SK-N-SH (cell line): ENCODE results near the gene TCF12. TPM values are rescaled to one million over a fixed set of nuclear protein-coding genes. Genes with fewer than 3 reads are reported as not detected.
"Not testable (repeated sequence)": the region's sequence is repeated elsewhere in the genome, so short reads cannot be mapped to it uniquely, and the experiment has no call there.

Experiments
- CTCF ChIA-PET: fragments of 300-600, 350-600 bp; formaldehyde crosslinking; extraction: SDS; loops from one replicate; lab custom pipeline; 2021; lab: Yijun Ruan, JAX
- POLR2A ChIA-PET: fragments of 350-600 bp; sonication (Branson Sonifier 250); formaldehyde crosslinking; extraction: SDS; loops from one replicate; lab custom pipeline; 2020; ENCODE audit warnings: antibody characterized with exemption, inconsistent platforms; lab: Yijun Ruan, JAX
- DNase-seq: peaks from one replicate; pipeline ENCODE4 v3.0.0; 2012
- H2AFZ ChIP-seq: fragments of 200-600 bp; sonication (generic); 2 replicates; pipeline ENCODE4 v1.8.1; 2016; ENCODE audit warnings: antibody characterized with exemption, mild to moderate bottlenecking, low read depth
- H3F3A ChIP-seq: fragments of 200-600 bp; sonication (generic); replicated peaks from 2 replicates; pipeline ENCODE3; 2016; ENCODE audit warnings: antibody characterized with exemption, mild to moderate bottlenecking; ENCODE audit not compliant: insufficient read depth
- H3K27ac ChIP-seq, 2 experiments: fragments of 200-500 bp in 1 of 2; fragments of 200-600 bp in 1 of 2; sonication (Bioruptor generic) in 1 of 2; sonication (generic), shearing (Covaris generic) in 1 of 2; 2 replicates each; pipeline versions ENCODE4 v1.5.1 to v1.6.1; 2014 to 2016; ENCODE audit warnings: low read depth in 2 of 2, inconsistent platforms in 1 of 2, low read length in 1 of 2, mild to moderate bottlenecking in 1 of 2, mixed read lengths in 1 of 2
- H3K27me3 ChIP-seq: fragments of 200-600 bp; sonication (generic), shearing (Covaris generic); 2 replicates; pipeline ENCODE4 v1.6.1; 2016; ENCODE audit warnings: mixed run types; ENCODE audit not compliant: insufficient read depth
- H3K36me3 ChIP-seq, 2 experiments: fragments of 200-500 bp in 1 of 2; fragments of 200-600 bp in 1 of 2; sonication (Bioruptor generic) in 1 of 2; sonication (generic) in 1 of 2; replicated peaks in 1 of 2; 2 replicates each; pipeline versions ENCODE3 to v1.5.1; 2014 to 2016; ENCODE audit warnings: low read length in 1 of 2, mild to moderate bottlenecking in 1 of 2; ENCODE audit not compliant: insufficient read depth in 2 of 2, control insufficient read depth in 1 of 2
- H3K4me1 ChIP-seq, 2 experiments: fragments of 200-500 bp in 1 of 2; fragments of 200-600 bp in 1 of 2; sonication (Bioruptor generic) in 1 of 2; sonication (generic), shearing (Covaris generic) in 1 of 2; 2 replicates each; pipeline versions ENCODE4 v1.5.1 to v1.6.1; 2014 to 2016; ENCODE audit warnings: low read depth in 1 of 2, low read length in 1 of 2, mixed run types in 1 of 2; ENCODE audit not compliant: insufficient read depth in 2 of 2, control insufficient read depth in 1 of 2
- H3K4me2 ChIP-seq: fragments of 200-600 bp; sonication (generic), shearing (Covaris generic); 2 replicates; pipeline ENCODE4 v1.6.1; 2017; ENCODE audit warnings: mixed run types
- H3K4me3 ChIP-seq, 2 experiments: fragments of 200-500 bp in 1 of 2; fragments of 200-600 bp in 1 of 2; sonication (Bioruptor generic) in 1 of 2; sonication (generic), shearing (Covaris generic) in 1 of 2; 2 replicates each; pipeline versions ENCODE4 v1.5.1 to v1.8.1; 2014 to 2016; ENCODE audit warnings: low read depth in 2 of 2, inconsistent platforms in 1 of 2, low read length in 1 of 2, mild to moderate bottlenecking in 1 of 2, mixed read lengths in 1 of 2, moderate library complexity in 1 of 2
- H3K79me2 ChIP-seq: fragments of 200-600 bp; sonication (generic); 2 replicates; pipeline ENCODE4 v1.8.1; 2017; ENCODE audit warnings: mild to moderate bottlenecking; ENCODE audit not compliant: insufficient read depth
- H3K9ac ChIP-seq: fragments of 200-600 bp; sonication (generic); 2 replicates; pipeline ENCODE4 v1.6.1; 2017; ENCODE audit warnings: mixed run types
- H3K9me2 ChIP-seq: fragments of 200-600 bp; sonication (generic); 2 replicates; pipeline ENCODE4 v1.6.1; 2017; ENCODE audit warnings: mixed run types
- H3K9me3 ChIP-seq: fragments of 200-600 bp; sonication (generic); 2 replicates; pipeline ENCODE4 v1.6.1; 2017; ENCODE audit warnings: mixed run types, mild to moderate bottlenecking, moderate library complexity
- H4K20me1 ChIP-seq: fragments of 200-600 bp; sonication (generic); 2 replicates; pipeline ENCODE4 v1.6.1; 2017; ENCODE audit warnings: mild to moderate bottlenecking, mixed run types; ENCODE audit not compliant: insufficient read depth
- CHD2 ChIP-seq: fragments of 150-350 bp; IDR thresholded peaks from 2 replicates; pipeline ENCODE4 v1.6.1; 2018; ENCODE audit warnings: low read length; ENCODE audit not compliant: partially characterized antibody
- EP300 ChIP-seq, 2 experiments: IDR thresholded peaks; 2 replicates each; pipeline versions ENCODE4 v1.4.0 to v1.6.1; 2012; ENCODE audit warnings: borderline replicate concordance in 1 of 2, low read depth in 1 of 2, low read length in 1 of 2
- EZH2phosphoT487 ChIP-seq: fragments of 200-600 bp; sonication (generic); IDR thresholded peaks from 2 replicates; pipeline ENCODE4 v1.6.1; 2017; ENCODE audit warnings: low read depth, mixed run types, mild to moderate bottlenecking, antibody characterized with exemption, moderate library complexity, borderline replicate concordance
- FOSL2 ChIP-seq: IDR thresholded peaks from 2 replicates; pipeline ENCODE4 v1.4.0; 2012; ENCODE audit warnings: low read depth, mild to moderate bottlenecking, moderate library complexity, borderline replicate concordance
- FOXM1 ChIP-seq: IDR thresholded peaks from 2 replicates; pipeline ENCODE4 v1.4.0; 2012; ENCODE audit warnings: low read depth, mild to moderate bottlenecking
- GATA2 ChIP-seq: sonication (generic); formaldehyde crosslinking; IDR thresholded peaks from 2 replicates; pipeline ENCODE4 v1.5.0; 2020; ENCODE audit warnings: mild to moderate bottlenecking, missing genetic modification reagents
- MEF2A ChIP-seq: IDR thresholded peaks from 2 replicates; pipeline ENCODE4 v1.4.0; 2012; ENCODE audit warnings: low read depth, borderline replicate concordance
- MXI1 ChIP-seq: IDR thresholded peaks from 2 replicates; pipeline ENCODE4 v1.6.1; 2012; ENCODE audit warnings: mild to moderate bottlenecking, low read depth, low read length, improper control_type of control experiment
- NFIC ChIP-seq: IDR thresholded peaks from 2 replicates; pipeline ENCODE4 v1.4.0; 2012; ENCODE audit warnings: borderline replicate concordance
- RCOR1 ChIP-seq: fragments of 150-350 bp; IDR thresholded peaks from 2 replicates; pipeline ENCODE4 v1.6.1; 2017; ENCODE audit warnings: antibody characterized with exemption, low read length
- TCF12 ChIP-seq: IDR thresholded peaks from 2 replicates; pipeline ENCODE4 v1.4.0; 2012
- TEAD4 ChIP-seq: IDR thresholded peaks from 2 replicates; pipeline ENCODE4 v1.4.0; 2012; ENCODE audit warnings: mild to moderate bottlenecking, borderline replicate concordance; ENCODE audit not compliant: insufficient read depth
- WGBS: methylation state at CpG from one replicate; pipeline ENCODE4 v1.1.6; 2017; ENCODE audit warnings: low lambda C conversion rate; 5-methylcytosine and 5-hydroxymethylcytosine counted together
- polyA plus RNA-seq, 3 experiments: library from polyadenylated mRNA; depleted of rRNA; stranded (reverse); fragments of >200 nt; gene quantifications; 2 replicates each; pipeline ENCODE4 v1.2.3, GENCODE V29; 2012
- TF ChIP-seq, protein P1 (sequence below): IDR thresholded peaks from 2 replicates; pipeline ENCODE4 v1.6.1; 2012; ENCODE audit warnings: mild to moderate bottlenecking, low read depth, low read length, moderate library complexity
- TF ChIP-seq, protein P2 (sequence below): IDR thresholded peaks from 2 replicates; pipeline ENCODE4 v1.4.0; 2012; ENCODE audit warnings: low read depth, borderline replicate concordance
- TF ChIP-seq, protein P3 (sequence below): IDR thresholded peaks from 2 replicates; pipeline ENCODE4 v1.4.0; 2012; ENCODE audit warnings: low read depth
- TF ChIP-seq, protein P4 (sequence below): IDR thresholded peaks from 2 replicates; pipeline ENCODE4; 2012
- TF ChIP-seq, protein P5 (sequence below): fragments of 150-350 bp; IDR thresholded peaks from 2 replicates; pipeline ENCODE4 v1.6.1; 2016; ENCODE audit warnings: mild to moderate bottlenecking, low read depth, low read length

The TCF12 gene
- polyA plus RNA-seq, 1 of the 3 experiments (the other 2 are of a cell fraction): 49.6 TPM

DNA sequence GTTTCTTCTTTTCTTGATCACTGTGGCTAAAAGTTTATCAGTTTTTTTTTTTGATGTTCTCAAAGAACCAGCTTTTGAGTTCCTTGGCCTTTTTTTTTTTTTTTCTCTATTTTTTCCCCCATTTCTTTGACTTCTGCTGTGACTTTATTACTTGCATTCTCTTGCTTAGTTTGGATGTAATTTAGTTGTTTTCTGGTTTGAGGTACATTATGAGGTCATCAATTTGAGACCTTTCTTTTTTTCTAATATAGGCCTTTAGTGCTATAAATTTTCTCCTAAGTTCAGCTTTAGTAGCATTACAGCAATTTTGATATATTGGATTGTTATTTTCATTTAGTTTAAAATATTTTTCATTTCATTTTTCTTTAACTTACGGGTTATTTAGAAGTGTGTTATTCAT lies 35.3 kb downstream of the TCF12 start:
- peaks cover 25% of the 10 kb centered on the region; the same call in 1 of the 2 replicates for H3K9me3 ChIP-seq
- H3K9me2 ChIP-seq: no peaks in the 10 kb centered on the region
- H3K27me3 ChIP-seq: no peaks in the 10 kb centered on the region
- H3K4me3 ChIP-seq: no peak overlapping the region
- H3K4me1 ChIP-seq: peaks cover 0 to 3% of the 10 kb centered on the region in 2 experiments; a peak in 2 of 4 replicates
- peaks cover 2 to 50% of the 10 kb centered on the region in 2 experiments for H3K36me3 ChIP-seq
- no peak overlapping the region for H3K4me2 ChIP-seq
- ChIA-PET CTCF (interaction anchor here (1.5 kb wide), 1 partner anchor 10 kb away, joined by 4 read pairs; no protein-coding TSS in a partner anchor), POLR2A (no interaction called here)
- H2AFZ ChIP-seq: no peak overlapping the region
- no peak overlapping the region for H3K27ac ChIP-seq
- TF ChIP-seq, protein P1, sequence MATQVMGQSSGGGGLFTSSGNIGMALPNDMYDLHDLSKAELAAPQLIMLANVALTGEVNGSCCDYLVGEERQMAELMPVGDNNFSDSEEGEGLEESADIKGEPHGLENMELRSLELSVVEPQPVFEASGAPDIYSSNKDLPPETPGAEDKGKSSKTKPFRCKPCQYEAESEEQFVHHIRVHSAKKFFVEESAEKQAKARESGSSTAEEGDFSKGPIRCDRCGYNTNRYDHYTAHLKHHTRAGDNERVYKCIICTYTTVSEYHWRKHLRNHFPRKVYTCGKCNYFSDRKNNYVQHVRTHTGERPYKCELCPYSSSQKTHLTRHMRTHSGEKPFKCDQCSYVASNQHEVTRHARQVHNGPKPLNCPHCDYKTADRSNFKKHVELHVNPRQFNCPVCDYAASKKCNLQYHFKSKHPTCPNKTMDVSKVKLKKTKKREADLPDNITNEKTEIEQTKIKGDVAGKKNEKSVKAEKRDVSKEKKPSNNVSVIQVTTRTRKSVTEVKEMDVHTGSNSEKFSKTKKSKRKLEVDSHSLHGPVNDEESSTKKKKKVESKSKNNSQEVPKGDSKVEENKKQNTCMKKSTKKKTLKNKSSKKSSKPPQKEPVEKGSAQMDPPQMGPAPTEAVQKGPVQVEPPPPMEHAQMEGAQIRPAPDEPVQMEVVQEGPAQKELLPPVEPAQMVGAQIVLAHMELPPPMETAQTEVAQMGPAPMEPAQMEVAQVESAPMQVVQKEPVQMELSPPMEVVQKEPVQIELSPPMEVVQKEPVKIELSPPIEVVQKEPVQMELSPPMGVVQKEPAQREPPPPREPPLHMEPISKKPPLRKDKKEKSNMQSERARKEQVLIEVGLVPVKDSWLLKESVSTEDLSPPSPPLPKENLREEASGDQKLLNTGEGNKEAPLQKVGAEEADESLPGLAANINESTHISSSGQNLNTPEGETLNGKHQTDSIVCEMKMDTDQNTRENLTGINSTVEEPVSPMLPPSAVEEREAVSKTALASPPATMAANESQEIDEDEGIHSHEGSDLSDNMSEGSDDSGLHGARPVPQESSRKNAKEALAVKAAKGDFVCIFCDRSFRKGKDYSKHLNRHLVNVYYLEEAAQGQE: no peak
- TF ChIP-seq, protein P2, sequence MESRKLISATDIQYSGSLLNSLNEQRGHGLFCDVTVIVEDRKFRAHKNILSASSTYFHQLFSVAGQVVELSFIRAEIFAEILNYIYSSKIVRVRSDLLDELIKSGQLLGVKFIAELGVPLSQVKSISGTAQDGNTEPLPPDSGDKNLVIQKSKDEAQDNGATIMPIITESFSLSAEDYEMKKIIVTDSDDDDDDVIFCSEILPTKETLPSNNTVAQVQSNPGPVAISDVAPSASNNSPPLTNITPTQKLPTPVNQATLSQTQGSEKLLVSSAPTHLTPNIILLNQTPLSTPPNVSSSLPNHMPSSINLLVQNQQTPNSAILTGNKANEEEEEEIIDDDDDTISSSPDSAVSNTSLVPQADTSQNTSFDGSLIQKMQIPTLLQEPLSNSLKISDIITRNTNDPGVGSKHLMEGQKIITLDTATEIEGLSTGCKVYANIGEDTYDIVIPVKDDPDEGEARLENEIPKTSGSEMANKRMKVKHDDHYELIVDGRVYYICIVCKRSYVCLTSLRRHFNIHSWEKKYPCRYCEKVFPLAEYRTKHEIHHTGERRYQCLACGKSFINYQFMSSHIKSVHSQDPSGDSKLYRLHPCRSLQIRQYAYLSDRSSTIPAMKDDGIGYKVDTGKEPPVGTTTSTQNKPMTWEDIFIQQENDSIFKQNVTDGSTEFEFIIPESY: no peak
- TF ChIP-seq FOXM1: no peak
- TF ChIP-seq TEAD4: no peak
- no peak for TF ChIP-seq GATA2 (CRISPR knock-in tag)
- TF ChIP-seq TCF12: no peak
- no peak for TF ChIP-seq RCOR1
- no peak for TF ChIP-seq FOSL2
- TF ChIP-seq MEF2A: no peak
- TF ChIP-seq MXI1: no peak
- TF ChIP-seq, protein P3, sequence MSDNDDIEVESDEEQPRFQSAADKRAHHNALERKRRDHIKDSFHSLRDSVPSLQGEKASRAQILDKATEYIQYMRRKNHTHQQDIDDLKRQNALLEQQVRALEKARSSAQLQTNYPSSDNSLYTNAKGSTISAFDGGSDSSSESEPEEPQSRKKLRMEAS: no peak
- TF ChIP-seq, protein P4, sequence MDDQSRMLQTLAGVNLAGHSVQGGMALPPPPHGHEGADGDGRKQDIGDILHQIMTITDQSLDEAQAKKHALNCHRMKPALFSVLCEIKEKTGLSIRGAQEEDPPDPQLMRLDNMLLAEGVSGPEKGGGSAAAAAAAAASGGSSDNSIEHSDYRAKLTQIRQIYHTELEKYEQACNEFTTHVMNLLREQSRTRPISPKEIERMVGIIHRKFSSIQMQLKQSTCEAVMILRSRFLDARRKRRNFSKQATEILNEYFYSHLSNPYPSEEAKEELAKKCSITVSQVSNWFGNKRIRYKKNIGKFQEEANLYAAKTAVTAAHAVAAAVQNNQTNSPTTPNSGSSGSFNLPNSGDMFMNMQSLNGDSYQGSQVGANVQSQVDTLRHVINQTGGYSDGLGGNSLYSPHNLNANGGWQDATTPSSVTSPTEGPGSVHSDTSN: no peak
- no peak for TF ChIP-seq CHD2
- no peak for TF ChIP-seq EP300 (IDR thresholded peaks at IDR 0.05; ENCODE audit: borderline replicate concordance in 1 of 2, low read depth in 1 of 2, low read length in 1 of 2)
- TF ChIP-seq NFIC: no peak
- no peak for TF ChIP-seq EZH2phosphoT487
- TF ChIP-seq, protein P5, sequence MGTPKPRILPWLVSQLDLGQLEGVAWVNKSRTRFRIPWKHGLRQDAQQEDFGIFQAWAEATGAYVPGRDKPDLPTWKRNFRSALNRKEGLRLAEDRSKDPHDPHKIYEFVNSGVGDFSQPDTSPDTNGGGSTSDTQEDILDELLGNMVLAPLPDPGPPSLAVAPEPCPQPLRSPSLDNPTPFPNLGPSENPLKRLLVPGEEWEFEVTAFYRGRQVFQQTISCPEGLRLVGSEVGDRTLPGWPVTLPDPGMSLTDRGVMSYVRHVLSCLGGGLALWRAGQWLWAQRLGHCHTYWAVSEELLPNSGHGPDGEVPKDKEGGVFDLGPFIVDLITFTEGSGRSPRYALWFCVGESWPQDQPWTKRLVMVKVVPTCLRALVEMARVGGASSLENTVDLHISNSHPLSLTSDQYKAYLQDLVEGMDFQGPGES: no peak
- no peak for DNase-seq
- peaks cover 12% of the 10 kb centered on the region for H3F3A ChIP-seq
- peaks cover 100% of the 10 kb centered on the region for H3K79me2 ChIP-seq
- no peak overlapping the region for H3K9ac ChIP-seq
- 98% methylated on average over 1 of the region's 1 CpG for WGBS
- peaks cover 27% of the 10 kb centered on the region; the same call in 1 of the 2 replicates for H4K20me1 ChIP-seq

DNA sequence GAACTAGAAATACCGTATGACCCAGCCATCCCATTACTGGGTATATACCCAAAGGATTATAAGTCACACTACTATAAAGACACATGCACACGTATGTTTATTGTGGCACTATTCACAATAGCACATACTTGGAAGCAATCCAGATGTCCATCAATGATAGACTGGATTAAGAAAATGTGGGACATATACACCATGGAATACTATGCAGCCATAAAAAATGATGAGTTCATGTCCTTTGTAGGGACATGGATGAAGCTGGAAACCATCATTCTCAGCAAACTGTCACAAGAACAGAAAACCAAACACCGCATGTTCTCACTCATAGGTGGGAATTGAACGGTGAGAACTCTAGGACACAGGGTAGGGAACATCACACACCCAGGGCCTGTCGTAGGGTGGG lies 36.6 kb downstream of the TCF12 start:
- Histone ChIP-seq H3K36me3 (peaks cover 2 to 51% of the 10 kb centered on the region in 2 experiments), H3K79me2 (peaks cover 100% of the 10 kb centered on the region), H3K9me3 (peaks cover 25% of the 10 kb centered on the region; the same call in 1 of the 2 replicates), H3F3A (peaks cover 12% of the 10 kb centered on the region), H4K20me1 (peaks cover 34% of the 10 kb centered on the region; the same call in 1 of the 2 replicates)
- H3K4me2 ChIP-seq, DNase-seq, H3K9ac ChIP-seq, CTCF ChIA-PET, H3K4me1 ChIP-seq, H2AFZ ChIP-seq, H3K27ac ChIP-seq, H3K9me2 ChIP-seq, H3K4me3 ChIP-seq, POLR2A ChIA-PET, H3K27me3 ChIP-seq: not testable (repeated sequence)
- WGBS: 91% methylated on average over 5 of the region's 5 CpGs
